GM21825 (cell line): ENCODE data around the gene GGT1.
"Not testable (repeated sequence)": the region's sequence is repeated elsewhere in the genome, so short reads cannot be mapped to it uniquely, and the experiment has no call there.

Experiments
- ATAC-seq: cut with Tn5 transposase; IDR thresholded peaks from one replicate; pipeline ENCODE4 v1.9.1; 2021; ENCODE audit warnings: mild to moderate bottlenecking, moderate library complexity; ENCODE audit not compliant: unreplicated experiment

The GGT1 gene

GRCh38 chr22:24583221-24584165 is 19.5 kb upstream of the GGT1 start:
- no peak for ATAC-seq

GRCh38 chr22:24584166-24584790 is 18.7 kb upstream of the GGT1 start:
- no peak for ATAC-seq

- ATAC-seq: no peak
Observed at GRCh38 chr22:24584871-24585411, 18.1 kb upstream of the GGT1 start.

- ATAC-seq: no peak
Observed at GRCh38 chr22:24585461-24585860, 17.5 kb upstream of the GGT1 start.

- ATAC-seq: no peak
Observed at GRCh38 chr22:24585927-24586546, 17.0 kb upstream of the GGT1 start.

- no peak for ATAC-seq
Observed at GRCh38 chr22:24587251-24587650, 15.7 kb upstream of the GGT1 start.

GRCh38 chr22:24587948-24588347 is 15.0 kb upstream of the GGT1 start:
- ATAC-seq: no peak

GRCh38 chr22:24588381-24588756 is 14.6 kb upstream of the GGT1 start:
- ATAC-seq: no peak

- ATAC-seq: no peak
Observed at GRCh38 chr22:24588757-24589481, 14.1 kb upstream of the GGT1 start.

- no peak for ATAC-seq
Observed at GRCh38 chr22:24589518-24590030, 13.4 kb upstream of the GGT1 start.

- no peak for ATAC-seq
Observed at GRCh38 chr22:24590596-24591173, 12.3 kb upstream of the GGT1 start.

GRCh38 chr22:24591286-24591830 is 11.6 kb upstream of the GGT1 start:
- ATAC-seq: no peak

- ATAC-seq: peak; percentile 7
Observed at GRCh38 chr22:24592058-24592850, 10.7 kb upstream of the GGT1 start.

GRCh38 chr22:24592851-24593558 is 10.0 kb upstream of the GGT1 start, which contains the start of gene LRRC75B:
Gene LRRC75B, minus strand, starts transcription at chr22:24593073. Its CDS starts 34 bp downstream, at chr22:24593039.
- ATAC-seq: peak; percentile 51

GRCh38 chr22:24593559-24593835 is 9.5 kb upstream of the GGT1 start:
- ATAC-seq: not testable (repeated sequence)

GRCh38 chr22:24593836-24594568 is 9.0 kb upstream of the GGT1 start:
- ATAC-seq: no peak

- ATAC-seq: no peak
Observed at GRCh38 chr22:24594569-24595120, 8.3 kb upstream of the GGT1 start.

- ATAC-seq: no peak
Observed at GRCh38 chr22:24595228-24595627, 7.8 kb upstream of the GGT1 start.
